CD4-positive, alpha-beta T cell treated with Interleukin-21 for 1 hour (primary cell): ENCODE data around the gene CRYBB1.
A peak's percentile ranks its signal among the peaks of the same experiment; 100 is the strongest.

Source experiments
- DNase-seq: peaks from one replicate; pipeline ENCODE4 v3.0.0-alpha.2; 2020

Gene CRYBB1

DNA sequence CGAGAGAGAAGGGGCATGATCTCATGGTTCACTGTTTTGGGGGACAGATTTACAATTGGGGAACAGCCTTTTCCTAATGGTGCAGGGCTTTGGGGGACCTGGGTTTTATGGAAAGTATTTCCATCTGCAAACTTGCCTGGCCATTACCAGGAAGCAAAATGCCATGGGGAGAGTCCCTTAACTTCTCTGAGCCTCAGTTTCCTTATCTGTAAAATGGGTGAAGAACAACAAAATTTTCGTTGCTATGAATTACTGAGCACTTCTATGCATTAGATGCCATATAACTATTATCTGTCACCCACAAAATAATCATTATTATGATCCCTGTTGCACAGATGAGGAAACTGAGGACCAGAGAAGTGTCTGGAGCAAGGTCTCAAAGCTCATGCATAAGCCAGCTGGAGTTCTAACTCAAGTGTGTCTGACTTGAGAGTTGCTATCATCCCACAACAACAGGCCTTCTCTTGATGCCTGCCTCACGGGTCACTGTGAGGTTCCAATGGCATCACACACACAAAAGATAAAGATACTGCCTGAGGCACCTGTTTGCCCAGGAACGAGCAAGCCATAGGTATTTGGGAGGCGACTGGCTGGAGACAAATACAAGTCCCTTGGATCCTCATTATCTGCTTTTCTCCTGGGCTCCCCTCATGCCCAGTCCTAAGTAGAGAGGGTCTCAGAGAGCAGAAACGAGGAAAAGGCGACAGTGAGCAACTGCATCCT, 43.7 kb downstream of the CRYBB1 start:
- DNase-seq = no peak

GRCh38 chr22:26573026-26573662, 44.7 kb downstream of the CRYBB1 start:
- no peak for DNase-seq

DNA sequence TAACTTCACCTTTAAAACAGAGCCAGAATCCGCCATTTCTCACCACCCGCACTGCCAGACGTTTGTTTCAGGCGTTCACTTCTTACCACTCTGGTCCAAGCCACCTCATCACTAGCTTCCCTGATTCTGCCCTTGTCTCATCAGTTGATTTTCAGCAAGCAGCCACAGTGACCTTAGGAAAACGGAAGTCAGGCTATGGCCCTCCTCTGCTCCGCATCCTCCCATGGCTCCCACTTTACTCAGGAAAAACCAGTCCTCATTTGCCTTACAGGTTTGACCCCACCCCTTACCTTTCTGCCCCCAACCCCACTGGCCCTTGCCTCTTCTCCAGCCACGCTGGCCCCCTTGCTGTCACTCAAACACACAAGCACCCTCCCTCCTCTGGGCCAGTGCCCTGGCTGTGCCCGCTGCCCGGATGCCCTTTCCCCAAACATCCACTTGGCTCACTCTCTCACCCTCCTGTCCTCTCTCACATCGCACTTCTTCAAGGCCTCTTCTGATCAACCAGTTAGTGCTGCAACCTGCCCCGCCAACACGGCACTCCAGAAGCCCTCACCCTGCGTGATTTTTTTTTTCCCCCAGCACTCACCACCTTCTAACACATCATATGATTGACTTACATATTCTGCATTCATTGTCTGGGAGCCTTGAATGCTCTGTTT, 46.8 kb downstream of the CRYBB1 start:
- DNase-seq = no peak

DNA sequence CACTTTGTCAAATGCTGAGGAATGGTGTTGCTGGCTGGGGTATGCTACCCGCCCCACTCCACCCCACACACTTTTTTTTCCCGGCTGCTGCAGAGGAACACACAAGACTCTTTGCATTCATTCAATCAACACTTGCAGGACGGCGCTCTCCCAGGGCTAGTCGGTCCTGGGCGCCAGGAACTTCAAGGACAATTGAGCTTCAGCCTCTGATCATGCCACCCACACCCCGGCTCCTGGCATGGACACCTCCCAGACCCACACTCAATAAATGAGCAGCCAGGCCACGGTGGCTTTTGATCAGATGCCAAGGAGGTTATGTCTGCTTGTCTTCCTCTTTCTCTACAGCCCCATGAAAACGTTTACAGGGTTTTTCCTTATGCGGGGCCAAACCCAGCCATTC, 47.7 kb downstream of the CRYBB1 start:
- DNase-seq = no peak

- no peak for DNase-seq
These were observed 49.6 kb downstream of the CRYBB1 start for GRCh38 chr22:26568207-26568706.

DNA sequence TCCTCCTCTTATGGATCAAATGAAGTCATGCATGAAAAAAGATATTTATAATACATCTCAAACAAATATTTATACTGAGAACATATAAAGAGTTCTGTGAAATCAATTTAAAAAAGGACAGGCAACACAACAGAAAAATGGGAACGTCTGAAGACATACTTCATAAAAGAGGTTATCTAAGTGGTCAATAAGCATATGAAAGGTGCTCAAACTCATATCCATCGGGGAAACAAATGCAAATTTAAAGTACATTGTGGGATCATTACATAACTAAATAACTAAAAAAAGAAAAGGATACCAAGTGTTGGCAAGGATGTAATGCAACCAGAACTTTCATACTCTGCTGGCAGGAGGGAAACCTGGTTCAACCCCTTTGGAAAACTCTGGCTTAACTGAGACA, 50.2 kb downstream of the CRYBB1 start:
- no peak for DNase-seq

GRCh38 chr22:26566994-26567393, 50.8 kb downstream of the CRYBB1 start:
- no peak for DNase-seq

- no peak for DNase-seq
These were observed 51.9 kb downstream of the CRYBB1 start for GRCh38 chr22:26565889-26566288.

- DNase-seq = no peak
These were observed 52.6 kb downstream of the CRYBB1 start for GRCh38 chr22:26565181-26565580.

DNA sequence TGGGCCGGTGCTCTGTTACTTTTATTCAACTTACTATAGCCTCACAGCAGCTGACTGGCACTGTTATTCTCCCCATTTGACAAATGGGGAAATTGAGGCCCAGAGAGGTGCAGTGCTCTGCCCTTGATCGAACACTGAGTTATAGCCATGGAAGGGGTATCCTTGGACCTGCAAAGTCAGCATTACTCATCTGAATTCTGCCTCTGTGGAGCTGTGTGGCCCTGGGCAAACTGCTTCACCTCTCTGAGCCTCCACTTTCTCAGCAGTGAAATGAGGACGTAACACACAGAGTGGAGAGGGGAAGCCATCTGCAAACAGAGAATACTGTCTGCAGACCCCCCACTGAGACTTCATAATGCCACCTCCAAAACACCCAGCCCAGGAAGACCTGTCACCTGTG, 53.2 kb downstream of the CRYBB1 start:
- no peak for DNase-seq

- no peak for DNase-seq
These were observed 53.6 kb downstream of the CRYBB1 start for GRCh38 chr22:26564181-26564580.

GRCh38 chr22:26563022-26563421, 54.8 kb downstream of the CRYBB1 start:
- peak; percentile 25 for DNase-seq

DNA sequence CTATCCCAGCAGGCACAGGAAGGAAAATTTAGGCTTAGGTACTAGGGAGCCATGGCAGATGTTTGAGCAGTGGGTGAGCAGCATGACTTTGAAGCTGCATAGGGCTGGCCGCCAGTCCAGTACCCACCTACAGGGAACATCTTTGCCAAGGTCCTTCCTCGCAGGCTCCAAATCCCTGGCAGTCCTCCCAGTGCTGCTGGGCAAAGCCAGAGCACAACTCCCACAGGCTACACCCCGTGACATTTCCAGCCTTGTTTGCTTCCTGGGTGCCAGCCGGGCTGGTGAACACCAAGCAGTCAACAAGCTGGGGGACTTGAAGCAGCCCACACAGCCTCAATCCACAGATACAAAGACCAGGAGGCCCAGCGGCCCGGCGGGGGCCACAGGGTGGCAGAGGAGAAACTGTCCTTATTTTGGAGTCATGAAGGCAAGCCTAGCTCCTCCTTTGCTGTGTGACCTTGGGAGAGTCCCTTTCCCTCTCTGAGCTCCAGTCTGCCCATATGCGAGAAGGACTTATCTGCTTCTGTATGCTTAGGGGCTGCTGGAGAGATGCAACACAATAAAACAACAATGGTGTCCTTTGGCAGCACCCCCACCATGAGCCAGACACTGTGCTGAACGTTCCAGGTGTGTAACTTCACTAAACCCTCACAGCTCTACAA, 55.9 kb downstream of the CRYBB1 start:
- no peak for DNase-seq

GRCh38 chr22:26559961-26560575, 57.8 kb downstream of the CRYBB1 start:
- DNase-seq = no peak

DNA sequence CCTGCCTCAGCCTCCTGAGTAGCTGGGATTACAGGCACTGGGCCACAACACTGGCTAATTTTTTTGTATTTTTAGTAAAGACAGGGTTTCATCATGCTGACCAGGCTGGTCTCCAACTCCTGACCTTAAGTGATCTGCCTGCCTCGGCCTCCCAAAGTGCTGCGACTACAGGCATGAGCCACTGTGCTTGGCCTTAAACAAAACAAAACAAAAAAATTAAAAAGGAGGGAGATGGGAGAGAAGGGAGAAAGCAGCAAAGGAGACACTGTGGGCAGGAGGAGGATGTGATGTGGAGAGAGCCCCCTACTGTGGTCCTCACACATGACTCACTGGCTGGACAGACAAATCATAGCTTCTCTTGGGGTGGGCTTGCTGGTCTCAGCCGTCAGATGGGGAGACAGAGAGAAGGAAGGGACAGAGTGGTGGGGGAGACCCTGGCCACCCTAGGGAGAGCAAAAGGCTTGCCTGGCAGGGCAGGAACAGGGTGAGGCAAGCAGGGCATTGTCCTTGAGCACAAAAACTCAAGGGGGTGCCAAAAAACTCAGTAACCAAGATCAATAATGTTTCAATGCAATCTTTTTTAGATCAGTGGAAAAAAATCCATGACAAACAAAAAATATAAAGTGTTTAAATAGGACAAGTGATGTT, 59.5 kb downstream of the CRYBB1 start:
- no peak for DNase-seq

- DNase-seq = no peak
These were observed 60.9 kb downstream of the CRYBB1 start for GRCh38 chr22:26556904-26557303.

- DNase-seq = no peak
These were observed 62.3 kb downstream of the CRYBB1 start for GRCh38 chr22:26555478-26555877.

GRCh38 chr22:26554956-26555355, 62.9 kb downstream of the CRYBB1 start:
- no peak for DNase-seq

GRCh38 chr22:26553056-26553752, 64.6 kb downstream of the CRYBB1 start:
- no peak for DNase-seq

GRCh38 chr22:26552466-26552865, 65.4 kb downstream of the CRYBB1 start:
- no peak for DNase-seq

- DNase-seq = no peak
These were observed 66.3 kb downstream of the CRYBB1 start for GRCh38 chr22:26551568-26551967.

- no peak for DNase-seq
These were observed 67.3 kb downstream of the CRYBB1 start for GRCh38 chr22:26550498-26551033.
